Uterus (tissue), 2 donors: ENCODE data around the gene PIGK.

Experiments used
- CTCF ChIP-seq, 4 experiments: fragments of 200-600 bp in 2 of 4; fragments of 450-650 bp in 2 of 4; sonication (generic) in 2 of 4; IDR thresholded peaks; one replicate each; pipeline ENCODE4 v1.5.1; 2016 to 2019; ENCODE audit warnings: antibody characterized with exemption in 4 of 4, mild to moderate bottlenecking in 2 of 4, moderate library complexity in 1 of 4
- POLR2A ChIP-seq, 2 donors: fragments of 450-650 bp; IDR thresholded peaks; one replicate each; pipeline ENCODE4 v1.6.1; 2016; ENCODE audit warnings: antibody characterized with exemption in 2 of 2, mild to moderate bottlenecking in 1 of 2, moderate library complexity in 1 of 2

DNA sequence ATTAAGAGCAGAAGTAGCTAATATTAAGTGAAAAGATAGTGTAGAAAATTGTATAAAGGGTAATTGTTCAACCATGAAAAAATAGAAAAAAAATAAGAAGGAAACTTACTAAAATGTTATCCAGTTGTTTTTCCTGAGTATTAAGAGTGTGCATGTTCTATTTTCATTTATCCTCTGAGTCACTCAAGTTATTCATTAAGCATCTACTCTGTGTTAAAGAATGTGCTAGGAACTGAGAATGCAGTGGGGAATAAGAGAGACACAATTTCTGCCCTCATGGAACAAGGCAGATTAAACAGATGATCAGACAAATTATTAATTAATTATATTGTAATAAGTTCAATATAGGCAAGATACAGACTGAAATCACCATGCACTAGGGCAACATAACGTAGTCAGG is 10.8 kb upstream of the PIGK start:
- TF ChIP-seq CTCF (IDR thresholded peaks at IDR 0.05) (no peak), POLR2A (IDR thresholded peaks at IDR 0.05) (no peak)
